GM12873 (cell line): ENCODE data around the gene PRG3.

ENCODE experiments used
- TF ChIP-seq, protein P1 (sequence below): IDR thresholded peaks from 2 replicates; pipeline ENCODE4 v1.5.1; 2012; ENCODE audit warnings: low read depth, mild to moderate bottlenecking, moderate library complexity, low read length, control low read depth; ENCODE audit not compliant: insufficient read depth; ENCODE audit errors: missing control alignments

The PRG3 gene

DNA sequence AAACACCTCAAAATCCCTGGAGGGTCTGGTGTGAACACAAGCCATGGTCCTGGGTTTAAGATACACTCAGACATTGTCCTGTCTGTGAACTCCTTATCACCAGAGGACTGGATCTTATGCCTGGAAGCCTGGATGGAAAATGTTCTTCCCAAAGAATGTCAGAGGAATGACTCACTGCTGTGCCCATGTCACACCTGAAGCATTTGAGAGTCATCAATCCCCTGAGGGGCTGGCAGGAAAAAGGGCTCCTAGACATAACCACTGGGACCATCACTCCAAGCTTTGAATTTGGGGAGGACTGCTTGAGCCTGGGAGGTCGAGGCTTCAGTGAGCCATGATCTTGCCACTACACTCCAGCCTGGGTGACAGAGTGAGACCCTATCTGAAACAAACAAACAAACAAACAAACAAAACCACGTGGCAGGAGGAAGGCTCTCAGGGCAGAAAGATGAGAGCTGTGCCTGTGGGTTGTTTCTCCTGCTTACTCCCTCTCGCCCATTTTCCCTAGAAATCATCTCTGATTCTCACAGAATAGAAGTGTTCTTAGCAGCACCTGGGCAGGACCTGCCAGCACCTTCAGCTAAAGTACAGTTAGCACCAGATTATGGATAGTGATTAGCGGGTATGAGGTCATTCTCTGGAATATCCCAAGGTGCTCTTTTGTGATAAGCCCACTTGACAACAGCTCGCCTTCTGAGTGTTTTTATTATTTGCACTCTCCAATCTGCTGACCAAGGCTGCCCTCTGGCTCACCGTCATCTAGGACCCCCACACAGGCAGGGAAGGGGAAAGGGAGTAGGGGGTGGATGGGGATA lies 21.4 kb upstream of the PRG3 start:
- TF ChIP-seq, protein P1, sequence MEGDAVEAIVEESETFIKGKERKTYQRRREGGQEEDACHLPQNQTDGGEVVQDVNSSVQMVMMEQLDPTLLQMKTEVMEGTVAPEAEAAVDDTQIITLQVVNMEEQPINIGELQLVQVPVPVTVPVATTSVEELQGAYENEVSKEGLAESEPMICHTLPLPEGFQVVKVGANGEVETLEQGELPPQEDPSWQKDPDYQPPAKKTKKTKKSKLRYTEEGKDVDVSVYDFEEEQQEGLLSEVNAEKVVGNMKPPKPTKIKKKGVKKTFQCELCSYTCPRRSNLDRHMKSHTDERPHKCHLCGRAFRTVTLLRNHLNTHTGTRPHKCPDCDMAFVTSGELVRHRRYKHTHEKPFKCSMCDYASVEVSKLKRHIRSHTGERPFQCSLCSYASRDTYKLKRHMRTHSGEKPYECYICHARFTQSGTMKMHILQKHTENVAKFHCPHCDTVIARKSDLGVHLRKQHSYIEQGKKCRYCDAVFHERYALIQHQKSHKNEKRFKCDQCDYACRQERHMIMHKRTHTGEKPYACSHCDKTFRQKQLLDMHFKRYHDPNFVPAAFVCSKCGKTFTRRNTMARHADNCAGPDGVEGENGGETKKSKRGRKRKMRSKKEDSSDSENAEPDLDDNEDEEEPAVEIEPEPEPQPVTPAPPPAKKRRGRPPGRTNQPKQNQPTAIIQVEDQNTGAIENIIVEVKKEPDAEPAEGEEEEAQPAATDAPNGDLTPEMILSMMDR, result no peak

DNA sequence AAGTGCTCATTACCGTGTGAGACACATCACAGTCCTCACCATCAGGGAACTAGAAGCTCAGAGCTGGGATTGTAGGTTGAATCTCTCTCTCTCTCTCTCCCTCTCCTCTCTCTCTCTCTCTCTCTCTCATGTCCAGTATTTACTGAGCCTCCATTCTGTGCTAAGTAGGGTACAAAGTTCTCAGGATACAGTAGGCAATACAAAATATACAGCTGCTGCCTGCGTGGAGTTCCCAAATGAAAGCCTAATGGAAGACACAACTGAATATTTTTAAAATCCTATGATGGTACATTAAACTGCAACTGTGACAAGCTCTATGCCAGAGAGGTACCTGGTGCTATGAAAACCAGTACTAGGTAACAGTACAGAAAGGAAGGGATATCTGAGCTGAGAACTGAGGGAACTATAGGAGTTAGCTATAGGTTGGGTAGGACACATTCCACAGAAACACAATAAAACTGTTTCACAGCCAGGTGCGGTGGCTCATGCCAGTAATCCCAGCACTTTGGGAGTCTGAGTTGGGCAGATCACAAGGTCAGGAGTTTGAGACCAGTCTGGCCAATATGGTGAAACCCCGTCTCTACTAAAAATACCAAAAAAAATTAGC lies 19.1 kb upstream of the PRG3 start:
- TF ChIP-seq, protein P1, result no peak

DNA sequence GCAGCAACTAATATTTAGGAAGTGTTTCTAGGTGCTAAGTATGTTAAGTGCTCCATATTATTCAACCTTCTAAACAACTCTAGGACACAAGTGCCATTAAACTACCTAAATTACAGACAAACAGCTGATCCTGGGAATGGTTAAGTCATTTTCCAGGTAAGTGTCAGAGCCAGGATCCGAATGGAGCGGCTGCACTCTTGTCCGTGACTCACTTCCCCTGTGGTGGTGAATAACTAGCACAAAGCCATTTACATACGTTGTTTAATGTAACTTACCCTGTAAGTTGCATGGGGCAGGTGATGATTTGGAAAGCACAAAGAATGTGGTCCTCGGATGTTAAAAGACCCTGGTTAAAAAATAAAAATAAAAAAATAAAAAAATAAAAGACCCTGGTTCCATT lies 18.3 kb upstream of the PRG3 start:
- TF ChIP-seq, protein P1, result no peak

DNA sequence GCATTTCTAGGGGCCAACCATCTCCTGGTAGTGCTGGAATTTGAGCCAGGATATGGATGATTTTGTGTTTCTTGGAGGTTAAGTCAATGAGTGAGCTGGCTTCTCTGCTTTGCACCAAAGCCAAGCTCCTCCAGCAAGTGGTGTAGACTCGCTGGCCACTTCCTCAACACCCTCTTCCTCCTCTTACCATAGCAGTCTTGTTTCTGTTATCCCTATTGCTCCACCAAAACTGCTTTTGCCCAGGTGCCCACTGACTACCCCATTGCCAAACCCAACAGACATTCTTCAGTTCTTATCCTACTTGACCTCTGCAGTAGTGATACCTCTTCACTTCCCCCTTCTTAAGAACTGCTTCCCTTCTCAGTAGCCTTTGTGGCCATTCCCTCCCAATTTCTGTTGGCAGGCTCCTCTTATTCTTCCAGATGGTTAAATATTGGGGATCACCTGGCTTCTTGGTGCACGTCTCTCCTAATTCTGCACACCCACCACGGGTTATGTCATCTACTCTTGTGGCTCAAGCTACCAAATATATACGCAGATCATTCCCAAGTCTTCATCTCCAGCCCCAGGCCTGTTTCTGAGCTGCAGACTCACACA lies 16.5 kb upstream of the PRG3 start:
- TF ChIP-seq, protein P1, result no peak

DNA sequence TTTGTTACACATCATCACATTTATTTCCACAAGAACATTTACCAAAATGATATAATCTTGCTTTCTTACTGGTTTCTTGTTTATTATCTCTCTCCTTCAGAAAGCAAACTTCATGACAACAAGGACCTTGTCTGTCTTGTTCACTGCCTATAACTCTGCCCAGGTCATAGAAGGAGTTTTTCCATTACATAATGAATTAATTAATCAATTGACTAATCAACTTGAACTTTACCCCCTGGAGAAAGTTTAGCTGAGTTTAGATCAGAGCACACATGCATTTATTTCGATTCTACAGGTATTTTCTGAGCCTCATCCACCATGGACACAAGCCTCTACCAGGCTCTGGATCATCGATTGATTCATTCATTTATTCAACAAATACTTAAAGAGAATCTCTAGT lies 15.8 kb upstream of the PRG3 start:
- TF ChIP-seq, protein P1, result no peak

DNA sequence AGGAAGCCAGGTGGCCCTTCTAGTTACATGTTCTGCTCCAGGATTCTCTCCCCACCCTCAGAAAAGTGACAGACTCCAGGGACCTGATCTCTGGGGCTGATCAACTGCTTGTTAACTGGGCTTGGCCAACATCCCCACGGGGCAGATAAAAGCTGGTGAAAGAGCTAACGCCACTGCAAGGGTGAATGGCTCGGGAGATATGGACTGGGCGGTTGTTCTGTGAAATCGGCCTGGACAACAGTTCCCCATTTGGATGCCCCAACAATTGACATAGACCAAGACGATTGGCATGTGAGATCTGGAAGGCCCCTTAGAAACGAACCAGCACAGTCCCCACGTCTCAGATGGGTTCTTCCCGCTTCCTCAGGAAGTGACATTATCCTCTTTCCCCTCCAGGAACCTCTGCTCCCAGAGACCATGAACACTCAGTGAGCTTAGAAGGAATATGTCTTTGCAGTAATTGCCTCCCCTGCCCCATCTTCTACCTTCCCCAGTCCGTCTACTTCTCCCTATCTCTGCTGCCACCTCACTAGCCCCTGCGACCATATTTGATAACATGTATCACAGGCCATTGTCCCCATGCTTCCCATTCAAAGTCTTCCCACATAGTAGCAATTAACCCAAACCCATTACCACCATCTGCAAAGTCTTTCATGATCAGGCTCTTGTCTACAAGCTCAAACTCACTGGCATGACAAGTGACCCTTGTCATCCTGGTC lies 15.1 kb upstream of the PRG3 start:
- TF ChIP-seq, protein P1, result no peak
